K562 (cell line): Measurements from ENCODE around the gene PTTG1IP. TPM values are rescaled to one million over a fixed set of nuclear protein-coding genes. Genes with fewer than 3 reads are reported as not detected.
A peak's percentile ranks its signal among the peaks of the same experiment; 100 is the strongest.

Experiments used
- CBX8 ChIP-seq: fragments of 200-600 bp; sonication (generic); IDR thresholded peaks from 2 replicates; pipeline ENCODE4 v1.6.1; 2012; ENCODE audit warnings: borderline replicate concordance, mixed run types, low read depth, mild to moderate bottlenecking, moderate library complexity, mixed read lengths, low read length, control low read depth, inconsistent platforms; ENCODE audit not compliant: poor library complexity, severe bottlenecking; ENCODE audit errors: extremely low read depth
- CHCHD3 ChIP-seq: fragments of 250-450 bp; sonication (Bioruptor Pico); IDR thresholded peaks from 2 replicates; pipeline ENCODE4 v2.1.2; 2022; ENCODE audit warnings: mild to moderate bottlenecking
- CHD4 ChIP-seq: fragments of 200-600 bp; sonication (generic); IDR thresholded peaks from 3 replicates; pipeline ENCODE4 v1.6.1; 2012; ENCODE audit warnings: low read depth, mild to moderate bottlenecking, mixed read lengths, low read length, inconsistent platforms; ENCODE audit not compliant: insufficient read depth, insufficient replicate concordance, poor library complexity, severe bottlenecking
- ESRRA ChIP-seq: fragments of 450-650 bp; IDR thresholded peaks from 2 replicates; pipeline ENCODE4 v1.6.1; 2014; ENCODE audit warnings: low read depth, mild to moderate bottlenecking, moderate library complexity, borderline replicate concordance
- HNRNPLL ChIP-seq: fragments of 200-400 bp; formaldehyde crosslinking; IDR thresholded peaks from 2 replicates; pipeline ENCODE4 v1.6.1; 2017; ENCODE audit warnings: low read length, low read depth, mild to moderate bottlenecking; ENCODE audit not compliant: poor library complexity, severe bottlenecking
- LEF1 ChIP-seq: fragments of 450-650 bp; IDR thresholded peaks from 2 replicates; pipeline ENCODE4 v1.6.1; 2016; ENCODE audit warnings: mild to moderate bottlenecking
- NFE2 ChIP-seq: IDR thresholded peaks from 2 replicates; pipeline ENCODE4 v1.6.1; 2014; ENCODE audit warnings: antibody characterized with exemption, low read depth
- NFXL1 ChIP-seq: fragments of 450-650 bp; formaldehyde crosslinking; IDR thresholded peaks from 2 replicates; pipeline ENCODE4 v1.4.0; 2021; ENCODE audit warnings: mild to moderate bottlenecking
- NFYB ChIP-seq: IDR thresholded peaks from 2 replicates; pipeline ENCODE4 v1.6.1; 2011; ENCODE audit warnings: mild to moderate bottlenecking, moderate library complexity; ENCODE audit not compliant: insufficient read length; ENCODE audit errors: extremely low read depth
- PPARD ChIP-seq: fragments of 250-450 bp; sonication (Bioruptor Pico); IDR thresholded peaks from 2 replicates; pipeline ENCODE4 v1.8.0; 2022; ENCODE audit warnings: inconsistent platforms, mild to moderate bottlenecking, moderate library complexity
- PRMT5 ChIP-seq: sonication (generic); formaldehyde crosslinking; IDR thresholded peaks from 2 replicates; pipeline ENCODE4 v1.5.0; 2020; ENCODE audit warnings: missing genetic modification reagents
- SAP30 ChIP-seq: fragments of 200-600 bp; sonication (generic); IDR thresholded peaks from 2 replicates; pipeline ENCODE4 v1.6.1; 2012; ENCODE audit warnings: borderline replicate concordance, low read depth, mild to moderate bottlenecking, moderate library complexity, low read length, control low read depth, inconsistent platforms; ENCODE audit not compliant: insufficient read depth, poor library complexity, severe bottlenecking
- STAT5A ChIP-seq: IDR thresholded peaks from 2 replicates; pipeline ENCODE4 v1.6.1; 2012; ENCODE audit warnings: low read length, inconsistent platforms, borderline replicate concordance
- TCFL5 ChIP-seq: fragments of 250-450 bp; sonication (Bioruptor Pico); conservative IDR thresholded peaks from 2 replicates; pipeline ENCODE4 v1.6.1; 2021; ENCODE audit warnings: mild to moderate bottlenecking, moderate library complexity, matching md5 sums
- ZKSCAN3 ChIP-seq: fragments of 250-450 bp; sonication (Bioruptor Pico); IDR thresholded peaks from 2 replicates; pipeline ENCODE4 v1.4.0; 2020
- ZNF217 ChIP-seq: sonication (generic); formaldehyde crosslinking; IDR thresholded peaks from 2 replicates; pipeline ENCODE4 v1.8.0; 2022; ENCODE audit warnings: mild to moderate bottlenecking, missing genetic modification reagents
- ZNF263 ChIP-seq: sonication (generic); formaldehyde crosslinking; IDR thresholded peaks from 2 replicates; pipeline ENCODE4 v1.8.0; 2022; ENCODE audit warnings: mild to moderate bottlenecking, missing genetic modification reagents, borderline replicate concordance
- ZNF316 ChIP-seq: fragments of 450-650 bp; IDR thresholded peaks from 2 replicates; pipeline ENCODE4 v1.6.1; 2016
- ZNF561 ChIP-seq: fragments of 450-650 bp; formaldehyde crosslinking; conservative IDR thresholded peaks from 2 replicates; pipeline ENCODE4 v1.4.0; 2020; ENCODE audit warnings: mild to moderate bottlenecking, moderate library complexity
- polyA plus RNA-seq, 8 experiments: library from polyadenylated mRNA; depleted of rRNA in 4 of 8; stranded (reverse) in 5 of 8; unstranded in 3 of 8; fragments of >200 nt; fragmentation: Nextera tagmentation in 2 of 8; fragmentation: Illumina TruSeq in 1 of 8; extraction: Ambion mirVana in 2 of 8; extraction: Trizol in 1 of 8; gene quantifications; 2 replicates each; pipeline versions ENCODE4 v1.2.1 to v1.2.3, GENCODE V29; 2011 to 2014; ENCODE audit warnings: inconsistent platforms in 1 of 8, missing spikeins in 1 of 8
- total RNA-seq, 7 experiments: library from RNA; depleted of rRNA in 6 of 7; stranded (reverse); fragments of >200 nt in 6 of 7; fragmentation: Illumina TruSeq in 2 of 7; extraction: Trizol in 2 of 7; gene quantifications; 2 replicates each; pipeline versions ENCODE4 v1.2.1 to v1.2.3, GENCODE V29; 2011 to 2021; ENCODE audit warnings: low replicate concordance in 1 of 7
- TF ChIP-seq, protein P1 (sequence below), 2 experiments: fragments of 450-650 bp; IDR thresholded peaks; 2 replicates each; pipeline ENCODE4 v1.6.1; 2018; ENCODE audit warnings: mild to moderate bottlenecking in 2 of 2, low read depth in 1 of 2; ENCODE audit not compliant: partially characterized antibody in 2 of 2
- TF ChIP-seq, protein P2 (sequence below): sonication (generic); formaldehyde crosslinking; IDR thresholded peaks from 2 replicates; pipeline ENCODE4 v1.8.0; 2022; ENCODE audit warnings: missing genetic modification reagents, mild to moderate bottlenecking, moderate library complexity, borderline replicate concordance
- TF ChIP-seq, protein P3 (sequence below): sonication (generic); formaldehyde crosslinking; IDR thresholded peaks from 2 replicates; pipeline ENCODE4 v1.4.0; 2020; ENCODE audit warnings: mild to moderate bottlenecking, missing genetic modification reagents

The PTTG1IP gene
- total and polyA plus RNA-seq, 9 of the 15 experiments (the other 6 are each of a cell fraction or from before 2014, with no cell fraction given), result 5.0 to 99.3 (median 82.4) TPM

DNA sequence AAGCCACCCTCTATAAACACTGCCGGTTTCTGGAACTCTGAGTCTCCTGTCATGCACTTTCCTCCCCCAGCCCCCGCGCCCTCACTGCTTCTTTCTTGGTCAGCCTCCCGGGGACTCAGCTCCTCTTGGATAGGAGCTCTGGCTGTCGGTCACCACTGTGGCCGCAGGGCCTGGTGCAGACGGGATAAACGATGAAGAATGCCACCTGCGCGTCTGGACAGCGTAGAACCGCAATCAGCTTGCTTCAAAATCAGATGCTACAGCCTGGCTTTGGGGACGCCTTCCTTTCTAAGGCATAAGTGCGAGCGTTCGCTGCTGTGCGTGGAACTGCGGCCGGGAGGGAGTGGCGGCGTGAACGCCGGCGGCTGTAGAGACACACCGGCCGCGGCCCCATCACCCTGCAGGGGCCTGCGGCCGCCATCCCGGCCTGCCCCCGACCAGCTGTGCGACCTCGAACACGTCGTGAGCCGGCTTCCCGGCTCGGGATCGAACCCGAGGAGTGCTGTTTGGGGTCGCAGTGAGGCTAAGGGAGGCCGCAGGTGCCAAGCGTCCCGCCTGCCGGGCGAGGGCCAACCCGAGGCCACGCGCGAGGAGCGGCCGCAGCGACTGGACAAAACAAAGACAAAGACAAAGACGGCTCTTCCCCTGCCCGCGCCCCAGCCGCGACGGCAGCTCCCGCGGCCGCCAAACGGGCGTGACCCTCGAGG lies 688 bp downstream of the PTTG1IP start (continued):
- no peak for TF ChIP-seq ESRRA
- no peak for TF ChIP-seq PPARD (CRISPR knock-in tag)
- TF ChIP-seq ZNF561, result no peak
- TF ChIP-seq, protein P1, sequence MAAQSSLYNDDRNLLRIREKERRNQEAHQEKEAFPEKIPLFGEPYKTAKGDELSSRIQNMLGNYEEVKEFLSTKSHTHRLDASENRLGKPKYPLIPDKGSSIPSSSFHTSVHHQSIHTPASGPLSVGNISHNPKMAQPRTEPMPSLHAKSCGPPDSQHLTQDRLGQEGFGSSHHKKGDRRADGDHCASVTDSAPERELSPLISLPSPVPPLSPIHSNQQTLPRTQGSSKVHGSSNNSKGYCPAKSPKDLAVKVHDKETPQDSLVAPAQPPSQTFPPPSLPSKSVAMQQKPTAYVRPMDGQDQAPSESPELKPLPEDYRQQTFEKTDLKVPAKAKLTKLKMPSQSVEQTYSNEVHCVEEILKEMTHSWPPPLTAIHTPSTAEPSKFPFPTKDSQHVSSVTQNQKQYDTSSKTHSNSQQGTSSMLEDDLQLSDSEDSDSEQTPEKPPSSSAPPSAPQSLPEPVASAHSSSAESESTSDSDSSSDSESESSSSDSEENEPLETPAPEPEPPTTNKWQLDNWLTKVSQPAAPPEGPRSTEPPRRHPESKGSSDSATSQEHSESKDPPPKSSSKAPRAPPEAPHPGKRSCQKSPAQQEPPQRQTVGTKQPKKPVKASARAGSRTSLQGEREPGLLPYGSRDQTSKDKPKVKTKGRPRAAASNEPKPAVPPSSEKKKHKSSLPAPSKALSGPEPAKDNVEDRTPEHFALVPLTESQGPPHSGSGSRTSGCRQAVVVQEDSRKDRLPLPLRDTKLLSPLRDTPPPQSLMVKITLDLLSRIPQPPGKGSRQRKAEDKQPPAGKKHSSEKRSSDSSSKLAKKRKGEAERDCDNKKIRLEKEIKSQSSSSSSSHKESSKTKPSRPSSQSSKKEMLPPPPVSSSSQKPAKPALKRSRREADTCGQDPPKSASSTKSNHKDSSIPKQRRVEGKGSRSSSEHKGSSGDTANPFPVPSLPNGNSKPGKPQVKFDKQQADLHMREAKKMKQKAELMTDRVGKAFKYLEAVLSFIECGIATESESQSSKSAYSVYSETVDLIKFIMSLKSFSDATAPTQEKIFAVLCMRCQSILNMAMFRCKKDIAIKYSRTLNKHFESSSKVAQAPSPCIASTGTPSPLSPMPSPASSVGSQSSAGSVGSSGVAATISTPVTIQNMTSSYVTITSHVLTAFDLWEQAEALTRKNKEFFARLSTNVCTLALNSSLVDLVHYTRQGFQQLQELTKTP (IDR thresholded peaks at IDR 0.05; ENCODE audit: low read depth in 1 of 2, partially characterized antibody in 2 of 2), result no peak
- no peak for TF ChIP-seq CHD4
- TF ChIP-seq NFXL1, result no peak
- peak; percentile 81 for TF ChIP-seq SAP30
- no peak for TF ChIP-seq LEF1
- no peak for TF ChIP-seq ZNF217 (CRISPR knock-in tag)
- TF ChIP-seq STAT5A, result no peak
- TF ChIP-seq NFYB, result no peak
- TF ChIP-seq ZNF316, result no peak
- TF ChIP-seq, protein P2, sequence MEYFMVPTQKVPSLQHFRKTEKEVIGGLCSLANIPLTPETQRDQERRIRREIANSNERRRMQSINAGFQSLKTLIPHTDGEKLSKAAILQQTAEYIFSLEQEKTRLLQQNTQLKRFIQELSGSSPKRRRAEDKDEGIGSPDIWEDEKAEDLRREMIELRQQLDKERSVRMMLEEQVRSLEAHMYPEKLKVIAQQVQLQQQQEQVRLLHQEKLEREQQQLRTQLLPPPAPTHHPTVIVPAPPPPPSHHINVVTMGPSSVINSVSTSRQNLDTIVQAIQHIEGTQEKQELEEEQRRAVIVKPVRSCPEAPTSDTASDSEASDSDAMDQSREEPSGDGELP, result peak; percentile 70
- TF ChIP-seq ZKSCAN3, result no peak
- no peak for TF ChIP-seq ZNF263 (CRISPR knock-in tag)
- TF ChIP-seq HNRNPLL, result peak; percentile 91
- no peak for TF ChIP-seq NFE2
- no peak for TF ChIP-seq TCFL5 (CRISPR knock-in tag)
- no peak for TF ChIP-seq CBX8
- TF ChIP-seq, protein P3, sequence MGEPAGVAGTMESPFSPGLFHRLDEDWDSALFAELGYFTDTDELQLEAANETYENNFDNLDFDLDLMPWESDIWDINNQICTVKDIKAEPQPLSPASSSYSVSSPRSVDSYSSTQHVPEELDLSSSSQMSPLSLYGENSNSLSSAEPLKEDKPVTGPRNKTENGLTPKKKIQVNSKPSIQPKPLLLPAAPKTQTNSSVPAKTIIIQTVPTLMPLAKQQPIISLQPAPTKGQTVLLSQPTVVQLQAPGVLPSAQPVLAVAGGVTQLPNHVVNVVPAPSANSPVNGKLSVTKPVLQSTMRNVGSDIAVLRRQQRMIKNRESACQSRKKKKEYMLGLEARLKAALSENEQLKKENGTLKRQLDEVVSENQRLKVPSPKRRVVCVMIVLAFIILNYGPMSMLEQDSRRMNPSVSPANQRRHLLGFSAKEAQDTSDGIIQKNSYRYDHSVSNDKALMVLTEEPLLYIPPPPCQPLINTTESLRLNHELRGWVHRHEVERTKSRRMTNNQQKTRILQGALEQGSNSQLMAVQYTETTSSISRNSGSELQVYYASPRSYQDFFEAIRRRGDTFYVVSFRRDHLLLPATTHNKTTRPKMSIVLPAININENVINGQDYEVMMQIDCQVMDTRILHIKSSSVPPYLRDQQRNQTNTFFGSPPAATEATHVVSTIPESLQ, result no peak
- TF ChIP-seq PRMT5 (CRISPR knock-in tag), result no peak
- TF ChIP-seq CHCHD3, result no peak
